ENCODE measurements around the gene ADGRV1.
A peak's percentile ranks its signal among the peaks of the same experiment; 100 is the strongest.

Gene ADGRV1

GRCh38 chr5:91183743-91184142 is 625.1 kb downstream of the ADGRV1 start:
- DNase-seq = no peak

DNA sequence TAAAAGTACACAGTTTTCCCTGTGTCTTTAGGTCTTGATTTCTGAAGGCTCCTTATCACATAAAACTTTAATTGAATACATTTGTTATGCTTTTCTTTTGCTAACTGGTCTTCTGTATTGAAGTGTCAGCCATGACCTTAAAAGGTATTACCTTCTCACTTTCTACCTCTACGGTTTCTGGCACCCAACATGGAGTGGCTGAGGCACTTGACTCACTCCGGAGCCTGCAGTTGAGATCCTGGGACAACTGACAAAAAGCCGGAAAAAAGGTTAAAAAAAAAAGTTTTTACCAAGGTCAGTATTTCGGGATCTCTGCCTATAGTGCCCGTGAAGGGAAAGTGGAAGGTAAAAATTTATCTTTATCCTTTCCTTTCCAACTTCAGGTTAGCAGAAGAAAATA is 627.5 kb downstream of the ADGRV1 start:
- no peak for DNase-seq

- DNase-seq = no peak
Measured at GRCh38 chr5:91187032-91187431, 628.4 kb downstream of the ADGRV1 start.

GRCh38 chr5:91188755-91189154 is 630.2 kb downstream of the ADGRV1 start:
- DNase-seq = no peak

DNA sequence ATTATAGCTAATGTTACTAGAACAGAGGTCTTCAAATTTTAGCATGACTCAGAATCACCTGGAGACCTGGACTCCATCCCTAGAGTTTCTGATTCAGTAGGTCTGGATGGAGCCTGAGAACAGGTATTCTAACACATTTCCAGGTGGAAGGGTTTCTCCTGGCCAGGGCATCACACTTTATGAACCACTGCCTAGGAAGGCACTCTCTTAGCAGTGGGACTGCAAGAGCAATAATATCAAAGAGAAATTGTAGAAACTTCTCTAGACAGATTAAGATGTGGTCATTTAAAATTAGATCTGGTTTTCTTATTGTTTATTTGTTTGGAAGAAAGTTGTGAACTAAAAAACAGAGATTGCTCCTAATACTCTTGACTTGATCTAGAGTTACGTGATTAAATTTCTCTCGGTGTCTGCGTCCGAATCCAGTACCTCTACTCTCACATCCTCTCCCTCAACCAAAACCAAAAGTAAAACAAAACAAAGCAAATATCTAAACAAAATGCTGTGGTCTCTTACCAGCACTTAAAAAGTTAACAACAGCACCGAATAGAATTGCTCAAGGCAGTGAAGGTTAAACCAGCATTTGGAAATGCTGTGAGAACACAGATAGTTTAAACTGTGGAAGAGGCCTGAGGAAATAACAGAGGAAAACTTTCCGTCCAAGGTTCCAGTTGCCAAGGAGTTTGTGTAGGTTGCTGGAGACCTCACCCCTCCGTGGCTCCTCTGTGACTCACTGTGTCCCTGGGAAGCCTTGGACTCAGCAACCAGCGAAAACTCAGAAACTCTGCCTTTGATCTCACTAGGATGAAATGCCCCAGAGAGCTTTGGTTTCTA is 631.1 kb downstream of the ADGRV1 start:
- peak; percentile 58 for DNase-seq

GRCh38 chr5:91190314-91190690 is 631.7 kb downstream of the ADGRV1 start:
- DNase-seq = no peak

- no peak for DNase-seq
Measured at GRCh38 chr5:91194824-91195381, 636.3 kb downstream of the ADGRV1 start.

DNA sequence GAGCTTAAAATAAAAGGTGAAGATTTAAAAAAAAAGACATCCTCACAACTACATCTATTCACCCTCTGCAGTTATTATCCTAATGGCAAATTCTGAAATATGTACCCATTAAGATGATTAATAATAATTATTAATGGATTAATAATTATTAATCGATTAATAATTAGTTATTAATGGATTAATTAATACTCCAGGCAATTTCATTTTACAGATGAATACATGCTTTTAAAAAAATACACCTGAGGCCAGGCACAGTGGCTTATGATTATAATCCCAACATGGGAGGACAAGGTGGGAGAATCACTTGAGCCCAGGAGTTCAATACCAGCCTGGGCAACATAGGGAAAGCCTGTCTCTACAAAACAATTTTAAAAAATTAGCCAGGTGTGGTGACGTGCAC is 642.1 kb downstream of the ADGRV1 start:
- no peak for DNase-seq

GRCh38 chr5:91206103-91206502 is 647.5 kb downstream of the ADGRV1 start:
- no peak for DNase-seq

GRCh38 chr5:91206734-91207133 is 648.1 kb downstream of the ADGRV1 start:
- no peak for DNase-seq

GRCh38 chr5:91207248-91207647 is 648.7 kb downstream of the ADGRV1 start:
- DNase-seq = no peak

GRCh38 chr5:91211997-91212713 is 653.6 kb downstream of the ADGRV1 start:
- DNase-seq = no peak

- DNase-seq = peak; percentile 61
Measured at GRCh38 chr5:91212714-91213092, 654.1 kb downstream of the ADGRV1 start.

All from right forelimb (tissue), 1 donor.